GM10266 (cell line): ENCODE data around the gene C9orf152.
A peak's percentile ranks its signal among the peaks of the same experiment; 100 is the strongest.

Experiments used
- DNase-seq: peaks from one replicate; pipeline ENCODE4 v3.0.0; 2012; ENCODE audit errors: extremely low spot score
- CTCF ChIP-seq: IDR thresholded peaks from 2 replicates; pipeline ENCODE4 v1.5.1; 2012; ENCODE audit warnings: mild to moderate bottlenecking, low read depth; ENCODE audit not compliant: control insufficient read depth, insufficient read depth; ENCODE audit errors: missing control alignments

Gene C9orf152

GRCh38 chr9:110241260-110241857 is 33.4 kb upstream of the C9orf152 start:
- no peak for TF ChIP-seq CTCF
- DNase-seq: no peak

GRCh38 chr9:110240198-110240597 is 32.2 kb upstream of the C9orf152 start:
- DNase-seq: no peak
- no peak for TF ChIP-seq CTCF

- no peak for TF ChIP-seq CTCF
- DNase-seq: no peak
Measured at GRCh38 chr9:110228321-110228720, 20.4 kb upstream of the C9orf152 start.

GRCh38 chr9:110224583-110224982 is 16.6 kb upstream of the C9orf152 start:
- DNase-seq: no peak
- no peak for TF ChIP-seq CTCF

GRCh38 chr9:110220809-110221208 is 12.8 kb upstream of the C9orf152 start:
- no peak for TF ChIP-seq CTCF
- DNase-seq: no peak

- DNase-seq: peak; percentile 40
- TF ChIP-seq CTCF: peak; percentile 65
Measured at GRCh38 chr9:110217656-110218099, 9.7 kb upstream of the C9orf152 start.

- DNase-seq: no peak
- TF ChIP-seq CTCF: no peak
Measured at GRCh38 chr9:110214586-110215355, 6.8 kb upstream of the C9orf152 start.
